Activated T-helper 1 cell treated with Interleukin-2 at 50 U/mL for 16 hours (primary cell): ENCODE measurements around the gene FOSB.

Source experiments
- DNase-seq: peaks from one replicate; pipeline ENCODE4 v3.0.0-alpha.2; 2020; ENCODE audit warnings: low read depth

The FOSB gene

DNA sequence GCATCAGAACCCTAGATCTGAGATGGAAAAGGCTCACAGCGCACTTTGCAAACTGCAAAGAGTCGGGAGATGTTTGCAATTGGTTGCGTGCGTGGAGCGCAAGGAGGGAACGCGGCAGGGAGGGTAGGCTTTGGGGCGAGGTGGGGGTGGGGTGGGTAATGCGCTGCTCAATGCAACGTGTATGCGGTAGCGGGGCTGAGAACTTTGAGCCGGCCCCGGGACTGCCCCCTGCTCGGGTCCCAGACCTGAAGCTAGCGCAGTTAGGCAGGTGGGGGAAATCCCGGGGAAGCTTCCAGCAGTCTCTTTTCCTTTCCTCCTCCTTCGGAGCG lies 971 bp downstream of the FOSB start:
- no peak for DNase-seq

GRCh38 chr19:45469132-45469944 lies 1.5 kb downstream of the FOSB start:
- peak; percentile 88 for DNase-seq

GRCh38 chr19:45469945-45470761 lies 2.4 kb downstream of the FOSB start:
- no peak for DNase-seq

GRCh38 chr19:45470762-45471081 lies 2.9 kb downstream of the FOSB start:
- DNase-seq: no peak

GRCh38 chr19:45471111-45471930 lies 3.5 kb downstream of the FOSB start:
- no peak for DNase-seq

GRCh38 chr19:45471931-45472562 lies 4.3 kb downstream of the FOSB start:
- no peak for DNase-seq

GRCh38 chr19:45472563-45473366 lies 5.0 kb downstream of the FOSB start:
- DNase-seq: no peak

- no peak for DNase-seq
These were observed 5.5 kb downstream of the FOSB start for GRCh38 chr19:45473367-45473681.

GRCh38 chr19:45473682-45474605 lies 6.1 kb downstream of the FOSB start:
- DNase-seq: no peak

- no peak for DNase-seq
These were observed 7.1 kb downstream of the FOSB start for GRCh38 chr19:45474606-45475521.

- no peak for DNase-seq
These were observed 7.9 kb downstream of the FOSB start for GRCh38 chr19:45475537-45476291.

GRCh38 chr19:45476304-45476703 lies 8.5 kb downstream of the FOSB start:
- DNase-seq: no peak

DNA sequence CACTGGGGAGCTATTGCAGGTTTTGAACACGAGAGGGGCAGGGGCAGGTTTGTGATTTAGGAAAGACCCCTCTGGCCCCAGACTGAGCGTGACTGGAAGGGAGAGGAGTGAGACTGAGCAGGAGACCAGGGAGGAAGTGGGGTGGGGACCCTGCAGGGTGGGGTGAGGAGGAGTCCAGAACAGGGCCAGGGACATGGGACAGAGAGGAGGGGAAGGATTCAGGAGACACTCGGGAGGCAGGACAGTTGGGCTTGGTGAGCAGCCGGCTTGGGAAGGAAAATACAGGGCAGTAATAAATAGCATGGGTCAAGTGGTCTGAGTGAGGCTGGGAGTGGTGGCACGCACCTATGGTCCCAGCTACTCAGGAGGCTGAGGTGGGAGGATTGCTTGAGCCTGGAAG lies 9.4 kb downstream of the FOSB start:
- no peak for DNase-seq

GRCh38 chr19:45477713-45478453 lies 10.1 kb downstream of the FOSB start:
- DNase-seq: no peak

DNA sequence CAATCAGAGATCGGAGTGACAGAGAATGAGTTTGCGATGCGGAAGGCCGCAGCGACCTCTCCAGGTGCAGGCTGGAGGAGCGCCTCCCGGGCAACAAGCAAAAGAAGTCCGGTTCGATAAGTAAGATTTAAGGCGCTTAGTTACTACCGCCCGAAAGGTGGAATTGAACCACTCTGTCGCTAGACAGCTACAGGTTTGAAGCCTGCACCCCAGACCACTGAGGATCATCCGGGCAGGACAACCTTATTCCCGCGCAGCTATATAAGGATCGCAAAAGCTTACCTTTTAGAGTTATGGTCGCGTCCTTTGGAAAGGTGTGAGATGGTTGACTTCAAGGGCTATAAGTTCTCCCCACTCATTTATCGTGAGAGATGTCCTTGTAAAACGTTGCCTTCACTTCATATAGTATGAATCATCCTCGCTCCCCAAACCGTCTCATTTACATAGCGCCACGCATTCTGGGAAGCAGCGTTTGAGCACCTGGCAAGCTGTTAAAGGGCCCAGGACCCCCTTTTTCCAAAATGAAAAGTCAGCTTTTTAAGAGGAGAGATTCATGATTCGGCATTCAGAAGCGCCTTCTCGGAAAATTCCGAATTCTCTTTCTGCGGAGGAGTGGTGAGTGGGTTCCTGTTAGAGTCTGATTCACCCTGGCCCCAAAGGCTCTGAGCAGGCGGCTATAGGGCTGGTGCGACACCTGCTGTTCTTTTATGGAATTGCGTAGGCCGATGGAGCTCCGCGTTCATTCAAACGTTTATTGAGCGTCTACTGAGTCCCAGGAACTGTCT lies 10.8 kb downstream of the FOSB start:
- DNase-seq: peak; percentile 76

DNA sequence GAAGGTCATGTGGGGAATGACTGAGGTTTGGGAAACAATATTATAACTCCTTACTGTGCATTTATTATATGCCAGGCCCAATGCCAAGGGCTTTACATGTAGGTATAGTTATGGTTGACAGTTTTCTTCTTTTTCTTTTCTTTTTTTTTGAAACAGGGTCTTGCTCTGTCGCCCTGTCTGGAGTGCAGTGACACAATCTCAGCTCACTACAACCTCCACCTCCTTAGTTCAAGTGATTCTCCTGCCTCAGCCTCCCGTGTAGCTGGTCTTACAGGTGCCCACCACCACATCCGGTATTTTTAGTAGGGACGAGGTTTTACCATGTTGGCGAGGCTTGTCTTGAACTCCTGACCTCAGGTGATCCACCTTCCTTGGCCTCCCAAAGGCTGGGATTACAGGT lies 15.2 kb downstream of the FOSB start:
- no peak for DNase-seq

DNA sequence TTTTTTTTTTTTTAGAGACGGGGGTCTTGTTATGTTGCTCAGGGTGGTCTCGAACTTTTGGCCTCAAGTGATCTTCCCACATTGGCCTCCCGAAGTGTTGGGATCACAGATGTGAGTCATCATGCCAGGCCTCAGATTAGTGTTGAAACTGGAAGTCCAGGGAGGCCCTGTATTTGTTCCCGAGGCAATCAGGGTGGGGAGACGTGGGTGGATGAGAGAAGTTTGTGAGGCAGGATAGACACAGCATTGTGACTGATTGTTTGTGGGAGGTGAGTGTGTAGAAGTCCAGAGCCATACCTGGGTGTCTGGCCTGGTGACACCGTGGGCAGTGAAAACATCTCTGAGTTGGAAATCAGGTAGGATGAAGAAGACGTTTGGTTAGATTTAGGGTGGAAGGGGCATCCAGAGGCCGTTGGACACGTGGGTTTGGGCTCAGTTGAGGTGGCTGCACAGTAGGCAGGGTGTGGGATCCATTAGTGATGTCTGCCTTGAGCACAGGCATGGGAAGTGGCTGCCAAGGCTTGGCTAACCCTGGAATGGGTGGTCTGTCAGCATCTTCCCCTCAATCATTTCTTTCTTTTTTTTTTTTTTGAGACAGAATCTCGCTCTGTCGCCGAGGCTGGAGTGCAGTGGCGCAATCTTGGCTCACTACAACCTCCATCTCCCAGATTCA lies 16.6 kb downstream of the FOSB start:
- no peak for DNase-seq
